ENCODE results near the gene SMIM12.

Gene SMIM12

GRCh38 chr1:34808051-34808810 is 51.3 kb downstream of the SMIM12 start:
- in situ Hi-C loops (cut with MboI; ENCODE audit: low sequenced_read_pairs) = no loop called here

GRCh38 chr1:34806396-34806795 is 53.2 kb downstream of the SMIM12 start:
- in situ Hi-C loops (cut with MboI; ENCODE audit: low sequenced_read_pairs) = no loop called here

DNA sequence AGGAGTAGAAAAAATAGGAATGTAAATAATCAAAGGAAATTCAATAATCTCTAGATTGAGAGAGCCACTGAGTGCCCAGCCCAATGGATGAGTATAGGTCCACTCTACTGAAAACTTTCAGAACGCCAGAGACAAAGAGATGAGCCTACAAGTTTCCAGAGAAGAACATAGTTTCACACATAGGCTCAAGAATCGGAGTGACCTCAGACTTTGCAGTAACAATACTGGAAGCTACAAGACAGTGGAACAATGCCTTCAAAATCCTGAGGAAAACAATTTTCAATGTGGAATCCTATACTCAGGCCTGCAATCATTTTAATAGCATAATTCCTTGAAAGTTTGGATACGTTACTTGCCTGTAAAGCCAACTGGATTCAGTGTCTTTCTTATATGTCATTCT is 55.8 kb downstream of the SMIM12 start:
- in situ Hi-C loops (cut with MboI; ENCODE audit: low sequenced_read_pairs) = no loop called here
